ENCODE measurements around the gene CDH4. TPM values are rescaled to one million over a fixed set of nuclear protein-coding genes. Genes with fewer than 3 reads are reported as not detected.

CDH4 gene
- total and polyA plus RNA-seq, 7 donors = under 0.01 to 0.06 TPM; not detected in 5

DNA sequence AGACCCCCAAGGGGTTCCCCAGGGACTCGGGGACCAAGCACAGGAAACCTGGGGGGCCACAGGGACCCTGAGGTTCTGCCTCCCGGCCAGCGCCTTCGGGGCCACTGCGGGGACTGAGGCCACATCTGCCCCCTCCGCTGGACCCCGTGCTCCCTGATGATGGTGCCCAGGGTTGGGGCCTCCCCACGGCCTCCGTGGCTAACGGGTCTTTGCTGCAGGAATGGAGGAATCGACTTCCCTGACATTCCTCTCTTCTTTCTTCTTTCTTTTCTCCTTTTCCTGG, 483.4 kb downstream of the CDH4 start:
- intact Hi-C loops (cut with DNase I) = no loop called here
- Histone ChIP-seq H3K4me1 (no peaks in the 10 kb centered on the region), H3K4me3 (no peak overlapping the region), H3K9me3 (no peaks in the 10 kb centered on the region), H3K27ac (no peak overlapping the region), H3K36me3 (no peaks in the 10 kb centered on the region), H3K27me3 (peaks cover 3 to 65% (median 14%) of the 10 kb centered on the region in 3 donors)
- DNase-seq = no peak
- TF ChIP-seq EP300 (IDR thresholded peaks at IDR 0.05) = no peak
- TF ChIP-seq, protein P1, sequence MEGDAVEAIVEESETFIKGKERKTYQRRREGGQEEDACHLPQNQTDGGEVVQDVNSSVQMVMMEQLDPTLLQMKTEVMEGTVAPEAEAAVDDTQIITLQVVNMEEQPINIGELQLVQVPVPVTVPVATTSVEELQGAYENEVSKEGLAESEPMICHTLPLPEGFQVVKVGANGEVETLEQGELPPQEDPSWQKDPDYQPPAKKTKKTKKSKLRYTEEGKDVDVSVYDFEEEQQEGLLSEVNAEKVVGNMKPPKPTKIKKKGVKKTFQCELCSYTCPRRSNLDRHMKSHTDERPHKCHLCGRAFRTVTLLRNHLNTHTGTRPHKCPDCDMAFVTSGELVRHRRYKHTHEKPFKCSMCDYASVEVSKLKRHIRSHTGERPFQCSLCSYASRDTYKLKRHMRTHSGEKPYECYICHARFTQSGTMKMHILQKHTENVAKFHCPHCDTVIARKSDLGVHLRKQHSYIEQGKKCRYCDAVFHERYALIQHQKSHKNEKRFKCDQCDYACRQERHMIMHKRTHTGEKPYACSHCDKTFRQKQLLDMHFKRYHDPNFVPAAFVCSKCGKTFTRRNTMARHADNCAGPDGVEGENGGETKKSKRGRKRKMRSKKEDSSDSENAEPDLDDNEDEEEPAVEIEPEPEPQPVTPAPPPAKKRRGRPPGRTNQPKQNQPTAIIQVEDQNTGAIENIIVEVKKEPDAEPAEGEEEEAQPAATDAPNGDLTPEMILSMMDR (IDR thresholded peaks at IDR 0.05) = no peak
- no peak for TF ChIP-seq POLR2AphosphoS5 (IDR thresholded peaks at IDR 0.05)
- TF ChIP-seq POLR2A (IDR thresholded peaks at IDR 0.05) = no peak
- 74 to 81% methylated on average over 11 of the region's 11 CpGs for WGBS, 2 donors

DNA sequence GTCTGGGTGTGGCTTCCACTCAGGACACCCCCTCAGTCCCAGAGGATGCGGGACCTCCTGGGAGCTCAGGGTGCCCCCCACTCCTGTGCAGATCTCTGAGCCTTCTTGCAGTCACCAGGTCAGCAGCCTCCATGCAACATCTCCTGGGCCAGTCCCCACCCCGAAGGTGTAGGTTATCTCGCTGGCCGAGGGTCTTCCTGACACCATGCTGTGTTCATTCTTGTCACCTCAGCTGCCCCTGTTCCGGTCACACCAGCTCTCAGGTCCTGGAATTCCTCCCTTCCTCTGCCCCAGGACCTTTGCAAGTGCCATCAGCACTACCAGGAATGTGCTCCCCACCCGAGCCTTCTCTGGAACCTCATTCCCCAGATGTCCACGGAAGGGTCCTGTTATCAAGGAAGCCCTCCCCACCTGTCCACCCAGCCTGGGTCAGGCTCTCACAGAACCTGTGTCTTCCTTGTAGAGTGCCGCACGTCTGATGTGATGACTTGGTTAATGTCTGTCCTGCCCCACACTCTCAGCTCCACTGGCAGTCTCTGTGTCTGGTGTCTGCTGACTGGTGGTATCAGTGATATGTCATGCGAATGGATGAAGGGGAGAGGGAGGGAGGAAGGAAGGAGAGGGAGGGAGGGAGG, 484.1 kb downstream of the CDH4 start:
- H3K9me3 ChIP-seq = no peaks in the 10 kb centered on the region
- H3K36me3 ChIP-seq = no peaks in the 10 kb centered on the region
- peaks cover 3 to 63% (median 11%) of the 10 kb centered on the region in 3 donors for H3K27me3 ChIP-seq
- intact Hi-C loops (cut with DNase I) = no loop called here
- no peak for TF ChIP-seq EP300 (IDR thresholded peaks at IDR 0.05)
- H3K27ac ChIP-seq = no peak overlapping the region
- H3K4me3 ChIP-seq = no peak overlapping the region
- 66 to 72% methylated on average over 10 of the region's 10 CpGs for WGBS, 2 donors
- no peaks in the 10 kb centered on the region for H3K4me1 ChIP-seq
- DNase-seq = no peak

DNA sequence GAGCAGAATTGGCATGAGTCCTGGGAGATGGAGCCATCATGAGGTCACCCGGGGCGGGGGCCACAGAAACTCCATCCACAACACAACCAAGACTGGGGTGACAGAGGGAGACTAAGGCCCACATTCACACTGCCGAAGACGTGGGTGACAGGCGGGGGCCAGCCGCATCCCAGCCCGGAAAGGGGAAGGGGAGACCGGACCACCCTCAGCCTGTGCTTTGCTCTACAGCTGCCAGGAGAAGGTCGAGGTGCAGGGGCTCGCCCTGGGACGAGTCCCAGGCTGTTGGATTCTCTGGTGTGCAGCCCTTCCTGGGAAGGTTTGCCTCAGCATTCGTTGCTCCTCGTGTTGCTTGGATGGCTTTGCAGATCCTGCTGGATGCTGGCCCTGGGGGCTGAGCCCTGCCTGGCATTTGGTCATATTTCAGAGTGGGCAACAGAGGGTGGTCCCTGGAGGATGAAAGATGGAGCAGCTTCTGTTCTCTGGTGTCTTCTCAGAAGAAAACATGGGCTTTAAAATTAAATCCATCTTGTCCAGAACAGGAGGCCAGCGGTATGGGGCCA, 484.8 kb downstream of the CDH4 start:
- TF ChIP-seq POLR2AphosphoS5 (IDR thresholded peaks at IDR 0.05) = no peak
- TF ChIP-seq, protein P1 (IDR thresholded peaks at IDR 0.05) = no peak
- no peak for TF ChIP-seq EP300 (IDR thresholded peaks at IDR 0.05)
- 71 to 81% methylated on average over 14 of the region's 14 CpGs for WGBS, 2 donors
- Histone ChIP-seq H3K4me1 (no peaks in the 10 kb centered on the region), H3K27ac (no peak overlapping the region), H3K36me3 (no peaks in the 10 kb centered on the region), H3K4me3 (no peak overlapping the region), H3K27me3 (peaks cover 3 to 56% (median 5%) of the 10 kb centered on the region in 3 donors), H3K9me3 (no peaks in the 10 kb centered on the region)
- intact Hi-C loops (cut with DNase I) = no loop called here
- no peak for DNase-seq

DNA sequence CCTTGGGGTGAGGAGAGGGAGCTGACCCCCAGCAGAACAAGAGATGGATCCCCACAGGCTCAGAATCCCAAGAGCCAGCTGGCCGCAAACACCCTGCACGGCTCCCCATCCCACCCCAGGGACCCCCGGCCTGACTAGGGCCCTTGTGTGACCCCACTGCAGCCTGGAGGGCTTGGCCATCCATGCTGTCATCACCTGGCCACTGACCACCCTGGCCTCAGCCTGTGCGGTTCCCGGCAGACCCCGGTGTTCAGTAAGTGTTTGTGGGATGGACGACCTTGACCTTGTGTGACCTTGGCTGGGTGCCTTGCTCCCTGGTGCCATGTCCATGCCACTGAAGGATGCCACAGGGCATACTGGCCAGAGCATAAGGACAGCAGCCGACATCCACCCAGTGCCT, 485.3 kb downstream of the CDH4 start:
- H3K4me3 ChIP-seq = no peak overlapping the region
- no peak for DNase-seq
- TF ChIP-seq EP300 (IDR thresholded peaks at IDR 0.05) (no peak), POLR2A (IDR thresholded peaks at IDR 0.05) (no peak), POLR2AphosphoS5 (IDR thresholded peaks at IDR 0.05) (no peak)
- TF ChIP-seq, protein P1 (IDR thresholded peaks at IDR 0.05) = no peak
- no peaks in the 10 kb centered on the region for H3K9me3 ChIP-seq
- WGBS, 2 donors = 89 to 90% methylated on average over 8 of the region's 8 CpGs
- no peaks in the 10 kb centered on the region for H3K36me3 ChIP-seq
- intact Hi-C loops (cut with DNase I) = no loop called here
- H3K27me3 ChIP-seq = peaks cover 3 to 52% (median 5%) of the 10 kb centered on the region in 3 donors
- H3K27ac ChIP-seq = no peak overlapping the region
- no peaks in the 10 kb centered on the region for H3K4me1 ChIP-seq

DNA sequence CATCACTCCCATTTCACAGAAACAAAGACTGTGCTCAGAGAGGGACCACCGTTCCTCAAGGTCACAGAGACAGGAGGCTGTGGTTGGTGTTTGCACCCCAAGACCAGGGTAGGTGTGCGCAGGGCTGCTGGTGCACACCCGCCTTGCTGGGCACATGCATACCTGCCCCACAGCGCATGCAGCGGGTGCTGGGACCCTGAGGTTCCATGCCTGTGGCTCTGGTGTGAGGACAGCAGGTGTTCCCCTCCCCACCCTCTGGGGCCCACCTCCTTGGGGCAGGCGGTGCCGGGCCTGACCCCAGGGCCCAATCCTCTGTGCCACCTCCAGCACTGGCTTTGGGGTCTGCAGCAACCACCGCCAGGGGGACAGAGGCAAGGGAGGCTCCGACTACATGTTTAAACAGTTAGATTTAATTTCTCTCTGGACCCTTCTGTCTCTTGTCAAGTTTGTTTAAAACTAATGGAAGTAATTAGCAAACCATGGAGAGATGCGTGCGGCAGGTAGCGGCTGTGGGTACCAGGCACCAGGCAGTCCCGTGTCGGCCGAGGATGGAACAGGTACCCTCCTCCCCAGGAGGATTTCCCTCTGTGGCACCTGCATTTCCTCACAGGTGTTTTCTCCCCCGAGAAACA, 485.9 kb downstream of the CDH4 start:
- no peak for DNase-seq
- no peaks in the 10 kb centered on the region for H3K4me1 ChIP-seq

More for the DNA sequence above, 485.9 kb downstream of the CDH4 start:
- Histone ChIP-seq H3K27ac (no peak overlapping the region), H3K27me3 (peaks cover 3 to 57% (median 5%) of the 10 kb centered on the region in 3 donors), H3K4me3 (no peak overlapping the region), H3K9me3 (no peaks in the 10 kb centered on the region), H3K36me3 (no peaks in the 10 kb centered on the region)
- WGBS, 2 donors = 85 to 86% methylated on average over 16 of the region's 16 CpGs
- intact Hi-C loops (cut with DNase I) = no loop called here
- TF ChIP-seq EP300 (IDR thresholded peaks at IDR 0.05) (no peak), POLR2A (IDR thresholded peaks at IDR 0.05) (no peak), POLR2AphosphoS5 (IDR thresholded peaks at IDR 0.05) (no peak)
- TF ChIP-seq, protein P1 (IDR thresholded peaks at IDR 0.05) = no peak

Measured in sigmoid colon (tissue), 7 donors.